CD4-positive, alpha-beta T cell treated with Interleukin-21 for 1 hour (primary cell): ENCODE measurements around the gene JPH2.
A peak's percentile ranks its signal among the peaks of the same experiment; 100 is the strongest.

ENCODE experiments used
- DNase-seq: peaks from one replicate; pipeline ENCODE4 v3.0.0-alpha.2; 2020

Gene JPH2

GRCh38 chr20:44073011-44073674 is 113.8 kb downstream of the JPH2 start:
- DNase-seq = no peak

GRCh38 chr20:44072384-44072783 is 114.6 kb downstream of the JPH2 start:
- no peak for DNase-seq

GRCh38 chr20:44071526-44072111 is 115.4 kb downstream of the JPH2 start:
- DNase-seq = no peak

GRCh38 chr20:44071057-44071456 is 115.9 kb downstream of the JPH2 start:
- DNase-seq = no peak

- DNase-seq = peak; percentile 65
These were observed 116.7 kb downstream of the JPH2 start for GRCh38 chr20:44070139-44070900.

- DNase-seq = peak; percentile 75
These were observed 117.6 kb downstream of the JPH2 start for GRCh38 chr20:44069203-44070011.

GRCh38 chr20:44068316-44069201 is 118.4 kb downstream of the JPH2 start:
- DNase-seq = no peak

- DNase-seq = no peak
These were observed 119.3 kb downstream of the JPH2 start for GRCh38 chr20:44067650-44068081.

GRCh38 chr20:44066645-44067606 is 120.1 kb downstream of the JPH2 start:
- no peak for DNase-seq

- DNase-seq = no peak
These were observed 121.3 kb downstream of the JPH2 start for GRCh38 chr20:44065401-44066340.

- DNase-seq = no peak
These were observed 122.2 kb downstream of the JPH2 start for GRCh38 chr20:44064501-44065400.
